Peyer's patch (tissue), 4 donors: Measurements from ENCODE around the gene NEUROD2. TPM values are rescaled to one million over a fixed set of nuclear protein-coding genes. Genes with fewer than 3 reads are reported as not detected.
"Not testable (repeated sequence)": the region's sequence is repeated elsewhere in the genome, so short reads cannot be mapped to it uniquely, and the experiment has no call there.

Source experiments
- DNase-seq, 3 donors: peaks; one replicate each; pipeline ENCODE4 v3.0.0-alpha.2; 2017 to 2019
- H3K27ac ChIP-seq, 4 donors: fragments of 200-600 bp; sonication (generic); one replicate each; pipeline ENCODE4 v1.5.1; 2016 to 2019
- H3K27me3 ChIP-seq, 2 donors: fragments of 200-600 bp; sonication (generic); one replicate each; pipeline ENCODE4 v1.5.1; 2019
- H3K36me3 ChIP-seq, 3 donors: fragments of 200-600 bp; sonication (generic); one replicate each; pipeline ENCODE4 v1.5.1; 2016 to 2019
- H3K4me1 ChIP-seq, 4 donors: fragments of 200-600 bp; sonication (generic); one replicate each; pipeline ENCODE4 v1.5.1; 2016 to 2019
- H3K4me3 ChIP-seq, 4 donors: fragments of 200-600 bp; sonication (generic); 1 replicate in 3 of 4; 2 replicates in 1 of 4; pipeline ENCODE4 v1.5.1; 2016 to 2019; ENCODE audit warnings: mild to moderate bottlenecking in 1 of 4
- H3K9me3 ChIP-seq, 4 donors: fragments of 200-600 bp; sonication (generic); one replicate each; pipeline ENCODE4 v1.5.1; 2016 to 2019; ENCODE audit warnings: mild to moderate bottlenecking in 1 of 4
- POLR2A ChIP-seq, 2 donors: fragments of 450-650 bp; IDR thresholded peaks; one replicate each; pipeline ENCODE4 v1.5.1; 2017; ENCODE audit warnings: antibody characterized with exemption in 2 of 2, mild to moderate bottlenecking in 2 of 2, moderate library complexity in 2 of 2
- total RNA-seq, 4 donors: library from RNA; depleted of rRNA; stranded (reverse); fragments of >200 nt; gene quantifications; one replicate each; pipeline ENCODE4 v1.1.0, GENCODE V29; 2016
- TF ChIP-seq, protein P1 (sequence below), 6 experiments: fragments of 450-650 bp in 4 of 6; fragments of 200-600 bp in 2 of 6; sonication (generic) in 1 of 6; IDR thresholded peaks; one replicate each; pipeline ENCODE4 v1.5.1; 2017 to 2019; ENCODE audit warnings: antibody characterized with exemption in 6 of 6, mild to moderate bottlenecking in 3 of 6, moderate library complexity in 1 of 6

Gene NEUROD2
- total RNA-seq, 4 donors from 2014 or later, result not detected

DNA sequence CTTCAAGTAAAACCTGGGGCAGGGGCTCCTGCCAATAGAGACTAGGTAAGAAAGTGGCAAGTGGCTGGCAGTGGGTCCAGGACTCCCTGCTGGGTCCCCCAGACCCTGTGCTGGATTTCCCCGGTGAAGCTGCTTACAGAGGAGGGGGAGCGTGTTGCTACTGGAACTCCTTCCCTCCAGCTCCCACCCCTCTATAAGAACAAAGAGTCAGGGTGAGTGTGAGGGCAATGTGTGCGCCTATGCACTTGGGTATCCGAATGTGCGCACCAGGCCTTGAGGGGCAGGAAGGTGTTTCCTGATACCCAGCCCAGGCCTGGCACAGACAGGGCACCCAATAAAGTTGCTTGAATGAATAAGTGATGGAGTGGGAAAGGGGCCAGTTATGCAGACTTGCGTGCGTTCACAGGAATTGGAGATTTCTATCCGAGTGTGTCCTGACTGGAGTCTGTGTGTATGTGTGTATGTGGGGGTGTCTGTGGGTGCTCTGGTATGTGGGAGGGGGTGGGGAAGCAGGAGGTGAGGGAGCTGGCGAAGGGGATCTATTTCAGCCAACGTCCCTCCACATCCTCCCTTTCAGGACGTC is 11.7 kb downstream of the NEUROD2 start:
- no peak overlapping the region for H3K4me3 ChIP-seq
- no peaks in the 10 kb centered on the region for H3K36me3 ChIP-seq
- H3K9me3 ChIP-seq, result peaks cover 0 to 4% (median 0%) of the 10 kb centered on the region in 4 donors
- DNase-seq, result no peak
- TF ChIP-seq POLR2A (IDR thresholded peaks at IDR 0.05), result no peak
- TF ChIP-seq, protein P1, sequence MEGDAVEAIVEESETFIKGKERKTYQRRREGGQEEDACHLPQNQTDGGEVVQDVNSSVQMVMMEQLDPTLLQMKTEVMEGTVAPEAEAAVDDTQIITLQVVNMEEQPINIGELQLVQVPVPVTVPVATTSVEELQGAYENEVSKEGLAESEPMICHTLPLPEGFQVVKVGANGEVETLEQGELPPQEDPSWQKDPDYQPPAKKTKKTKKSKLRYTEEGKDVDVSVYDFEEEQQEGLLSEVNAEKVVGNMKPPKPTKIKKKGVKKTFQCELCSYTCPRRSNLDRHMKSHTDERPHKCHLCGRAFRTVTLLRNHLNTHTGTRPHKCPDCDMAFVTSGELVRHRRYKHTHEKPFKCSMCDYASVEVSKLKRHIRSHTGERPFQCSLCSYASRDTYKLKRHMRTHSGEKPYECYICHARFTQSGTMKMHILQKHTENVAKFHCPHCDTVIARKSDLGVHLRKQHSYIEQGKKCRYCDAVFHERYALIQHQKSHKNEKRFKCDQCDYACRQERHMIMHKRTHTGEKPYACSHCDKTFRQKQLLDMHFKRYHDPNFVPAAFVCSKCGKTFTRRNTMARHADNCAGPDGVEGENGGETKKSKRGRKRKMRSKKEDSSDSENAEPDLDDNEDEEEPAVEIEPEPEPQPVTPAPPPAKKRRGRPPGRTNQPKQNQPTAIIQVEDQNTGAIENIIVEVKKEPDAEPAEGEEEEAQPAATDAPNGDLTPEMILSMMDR (IDR thresholded peaks at IDR 0.05), result no peak
- H3K27me3 ChIP-seq, result peaks cover 0 to 55% of the 10 kb centered on the region in 2 donors
- peaks cover 0 to 15% (median 0%) of the 10 kb centered on the region in 4 donors for H3K4me1 ChIP-seq
- H3K27ac ChIP-seq, result no peak overlapping the region

DNA sequence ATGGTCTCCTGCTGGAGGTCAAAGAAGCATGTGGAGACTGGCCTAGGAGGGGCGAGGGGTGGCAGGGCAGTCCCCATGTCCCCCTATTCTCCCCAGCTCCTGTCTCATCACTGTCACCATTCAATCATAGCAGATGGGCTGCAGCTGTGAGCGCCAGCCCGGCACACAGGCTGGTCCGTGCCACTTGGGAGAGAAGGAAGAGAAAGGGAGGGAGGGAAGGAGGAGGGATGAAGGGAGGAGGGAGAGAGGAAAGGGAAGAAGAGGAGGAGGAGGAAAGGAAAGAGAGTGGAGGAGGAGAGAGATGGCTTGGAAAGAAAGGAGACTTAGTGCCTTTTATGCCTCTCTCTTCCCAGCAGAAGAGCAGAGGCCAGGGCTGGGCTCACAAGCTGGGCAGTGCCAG is 12.4 kb downstream of the NEUROD2 start:
- peaks cover 0 to 48% of the 10 kb centered on the region in 2 donors for H3K27me3 ChIP-seq
- H3K36me3 ChIP-seq, result no peaks in the 10 kb centered on the region
- peaks cover 0 to 4% (median 0%) of the 10 kb centered on the region in 4 donors for H3K9me3 ChIP-seq
- TF ChIP-seq POLR2A (IDR thresholded peaks at IDR 0.05), result no peak
- TF ChIP-seq, protein P1 (IDR thresholded peaks at IDR 0.05), result no peak
- no peak overlapping the region for H3K4me3 ChIP-seq
- no peak overlapping the region for H3K27ac ChIP-seq
- H3K4me1 ChIP-seq, result peaks cover 0 to 15% (median 0%) of the 10 kb centered on the region in 4 donors
- no peak for DNase-seq

DNA sequence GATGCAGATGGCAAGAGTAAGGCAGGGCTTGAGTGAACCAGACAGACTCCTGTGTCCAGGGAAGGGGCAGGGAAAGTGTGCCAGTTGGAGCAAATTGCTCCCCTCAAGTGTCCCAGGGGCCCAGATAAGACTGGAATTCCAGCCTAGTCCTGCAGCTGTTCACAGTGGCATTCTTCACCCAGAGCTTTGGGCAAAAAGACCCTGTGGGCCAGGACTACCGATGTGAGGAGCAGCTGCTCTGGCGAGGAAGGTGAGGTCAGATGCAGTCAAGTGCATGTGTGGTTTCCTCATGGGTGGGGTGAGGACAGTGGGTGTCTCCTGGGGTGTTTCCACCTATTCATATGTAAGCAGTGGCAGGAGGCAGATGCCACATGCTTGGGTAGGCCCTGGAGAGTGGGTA is 14.3 kb downstream of the NEUROD2 start:
- Histone ChIP-seq H3K4me3 (no peak overlapping the region), H3K27me3 (peaks cover 0 to 29% of the 10 kb centered on the region in 2 donors), H3K4me1 (peaks cover 0 to 3% (median 0%) of the 10 kb centered on the region in 4 donors)

DNA sequence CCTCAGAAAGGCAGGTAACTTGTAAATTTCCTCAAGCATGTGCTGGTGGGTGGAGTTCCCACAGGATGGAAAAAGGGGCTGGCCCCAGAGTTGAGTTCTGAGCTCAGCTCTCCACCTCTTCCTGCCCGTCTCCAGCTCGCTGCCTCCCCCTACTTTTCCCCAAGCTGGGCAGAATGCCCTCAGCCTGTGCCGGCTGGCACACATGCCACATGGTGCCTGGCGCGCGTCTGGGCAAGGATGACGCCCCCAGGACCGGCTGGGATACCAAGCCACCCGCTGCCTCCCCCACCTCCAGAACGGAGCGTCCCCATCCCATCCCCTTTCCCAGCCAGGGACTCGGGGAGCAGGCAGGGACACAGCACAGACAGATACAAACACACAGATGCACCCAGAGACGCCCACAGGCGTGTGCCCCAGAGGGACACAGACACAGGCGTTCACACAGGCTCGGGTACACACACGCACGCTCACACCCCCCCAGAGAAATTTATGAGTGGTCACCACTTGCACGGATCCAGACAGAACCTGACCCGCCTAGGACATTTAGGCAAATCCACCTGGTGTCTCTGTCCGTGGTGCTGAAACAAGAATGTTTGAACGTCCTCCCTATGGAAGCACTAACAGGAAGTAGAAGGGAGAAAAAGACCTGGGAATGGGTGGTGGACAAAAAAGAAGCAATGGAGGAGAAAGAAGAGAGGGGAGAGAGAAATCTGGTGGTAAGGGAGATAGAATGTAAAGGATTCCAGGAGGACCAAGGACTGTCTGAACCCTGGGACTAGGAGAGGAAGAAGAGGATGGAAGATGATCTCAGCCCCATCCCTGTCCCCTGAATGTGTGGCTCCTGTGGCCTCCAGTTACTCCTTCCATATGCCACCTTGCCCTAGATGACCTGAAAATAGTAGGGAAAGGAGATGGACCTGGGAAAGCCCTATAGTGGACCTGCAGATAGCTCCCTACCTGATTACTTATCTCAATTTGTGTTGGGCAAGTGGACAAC is 15.5 kb downstream of the NEUROD2 start:
- H3K4me3 ChIP-seq, result no peak overlapping the region
- peak in 1 of 3 donors; percentile 59 for DNase-seq
- H3K4me1 ChIP-seq, result no peaks in the 10 kb centered on the region
- H3K9me3 ChIP-seq, result no peaks in the 10 kb centered on the region
- no peaks in the 10 kb centered on the region for H3K36me3 ChIP-seq
- TF ChIP-seq, protein P1 (IDR thresholded peaks at IDR 0.05), result no peak
- no peak for TF ChIP-seq POLR2A (IDR thresholded peaks at IDR 0.05)
- peaks cover 0 to 18% of the 10 kb centered on the region in 2 donors for H3K27me3 ChIP-seq
- no peak overlapping the region for H3K27ac ChIP-seq

More for the DNA sequence above, 14.3 kb downstream of the NEUROD2 start:
- H3K36me3 ChIP-seq, result no peaks in the 10 kb centered on the region
- no peaks in the 10 kb centered on the region for H3K9me3 ChIP-seq
- no peak overlapping the region for H3K27ac ChIP-seq
- no peak for TF ChIP-seq POLR2A (IDR thresholded peaks at IDR 0.05)
- TF ChIP-seq, protein P1 (IDR thresholded peaks at IDR 0.05), result no peak
- DNase-seq, result no peak

DNA sequence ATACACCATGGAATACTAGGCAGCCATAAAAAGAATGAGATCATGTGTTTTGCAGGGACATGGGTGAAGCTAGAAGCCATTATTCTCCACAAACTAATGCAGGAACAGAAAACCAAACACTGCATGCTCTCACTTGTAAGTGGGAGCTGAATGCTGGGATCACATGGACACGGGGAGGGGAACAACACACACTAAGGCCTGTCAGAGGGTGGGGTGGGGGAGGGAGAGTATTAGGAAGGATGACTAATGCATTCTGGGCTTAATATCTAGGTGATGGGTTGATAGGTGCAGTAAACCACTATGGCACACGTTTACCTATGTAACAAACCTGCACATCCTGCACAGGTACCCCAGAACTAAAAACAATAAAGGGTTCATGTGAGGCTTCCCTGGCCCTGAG is 17.5 kb downstream of the NEUROD2 start:
- H3K27me3 ChIP-seq, H3K9me3 ChIP-seq, H3K27ac ChIP-seq, H3K4me3 ChIP-seq, H3K36me3 ChIP-seq, DNase-seq, H3K4me1 ChIP-seq: not testable (repeated sequence)

DNA sequence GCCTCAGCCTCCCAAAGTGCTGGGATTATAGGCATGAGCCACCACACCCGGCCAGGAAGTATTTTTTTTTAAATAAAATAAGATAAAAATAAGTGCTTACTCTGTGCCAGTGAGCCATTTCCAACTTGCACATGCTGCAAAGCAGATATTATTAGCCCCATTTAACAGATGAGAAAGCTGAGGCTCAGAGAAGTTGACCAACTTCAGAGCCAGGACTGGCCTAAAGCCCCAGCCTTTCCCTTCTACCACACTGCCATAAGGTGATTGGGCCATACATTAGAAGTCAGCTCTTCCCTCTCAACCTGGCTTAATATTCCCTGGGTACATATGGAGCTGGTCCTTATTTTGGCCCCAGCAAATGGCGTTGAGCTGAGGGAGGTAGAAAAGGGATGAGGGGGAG is 25.1 kb downstream of the NEUROD2 start:
- no peak for DNase-seq
- no peaks in the 10 kb centered on the region for H3K9me3 ChIP-seq
- no peaks in the 10 kb centered on the region for H3K27me3 ChIP-seq
- no peaks in the 10 kb centered on the region for H3K36me3 ChIP-seq
- no peak overlapping the region for H3K27ac ChIP-seq
- no peaks in the 10 kb centered on the region for H3K4me1 ChIP-seq
- H3K4me3 ChIP-seq, result no peak overlapping the region
- TF ChIP-seq, protein P1 (IDR thresholded peaks at IDR 0.05), result no peak
- no peak for TF ChIP-seq POLR2A (IDR thresholded peaks at IDR 0.05)
